CD4-positive, alpha-beta memory T cell (primary cell): ENCODE data around the gene EPHA5. TPM values are rescaled to one million over a fixed set of nuclear protein-coding genes. Genes with fewer than 3 reads are reported as not detected.

Source experiments
- CTCF ChIA-PET: fragments of 350-600 bp; sonication (Branson Sonifier 250); formaldehyde crosslinking; loops from one replicate; lab custom pipeline; 2021; ENCODE audit warnings: inconsistent platforms; ENCODE audit not compliant: partially characterized antibody; lab: Charles Lee
- POLR2A ChIA-PET: fragments of 350-600 bp; sonication (Branson Sonifier 250); formaldehyde crosslinking; loops from one replicate; lab custom pipeline; 2021; ENCODE audit not compliant: partially characterized antibody; lab: Charles Lee
- DNase-seq, 5 donors: peaks; one replicate each; pipeline versions ENCODE4 v3.0.0 to v3.0.0-alpha.2; 2020 to 2022; ENCODE audit warnings: mixed read lengths in 1 of 5
- H3K27ac ChIP-seq: one replicate; pipeline ENCODE4 v1.7.0; 2013; ENCODE audit warnings: low read depth, low read length
- H3K27me3 ChIP-seq: 2 replicates; pipeline ENCODE4 v1.7.0; 2013; ENCODE audit warnings: mild to moderate bottlenecking, low read length, moderate library complexity; ENCODE audit not compliant: insufficient read depth
- H3K36me3 ChIP-seq: 2 replicates; pipeline ENCODE4 v1.7.0; 2013; ENCODE audit warnings: mild to moderate bottlenecking, low read length, moderate library complexity; ENCODE audit not compliant: insufficient read depth
- H3K4me1 ChIP-seq: 2 replicates; pipeline ENCODE4 v1.7.0; 2013; ENCODE audit warnings: mild to moderate bottlenecking, low read length, moderate library complexity; ENCODE audit not compliant: insufficient read depth
- H3K4me3 ChIP-seq, 2 donors: one replicate each; pipeline ENCODE4 v1.7.0; 2013; ENCODE audit warnings: low read length in 2 of 2, mild to moderate bottlenecking in 1 of 2
- H3K9me3 ChIP-seq, 2 donors: one replicate each; pipeline ENCODE4 v1.7.0; 2013; ENCODE audit warnings: low read length in 2 of 2, control low read depth in 1 of 2; ENCODE audit not compliant: control insufficient read depth in 1 of 2
- H3K27ac Mint-ChIP-seq, 7 donors: one replicate each; pipeline ENCODE4 v1.8.0; 2020 to 2021; ENCODE audit warnings: mixed read lengths in 7 of 7, mild to moderate bottlenecking in 6 of 7, inconsistent platforms in 3 of 7, moderate library complexity in 3 of 7
- H3K27me3 Mint-ChIP-seq, 2 donors: one replicate each; pipeline ENCODE4 v1.8.0; 2020 to 2021; ENCODE audit warnings: mixed read lengths in 2 of 2
- H3K36me3 Mint-ChIP-seq, 2 donors: one replicate each; pipeline ENCODE4 v1.8.0; 2020 to 2021; ENCODE audit warnings: mixed read lengths in 2 of 2, inconsistent platforms in 1 of 2, mild to moderate bottlenecking in 1 of 2
- H3K4me1 Mint-ChIP-seq, 4 donors: one replicate each; pipeline ENCODE4 v1.8.0; 2020 to 2021; ENCODE audit warnings: mixed read lengths in 4 of 4, mild to moderate bottlenecking in 1 of 4
- H3K4me3 Mint-ChIP-seq, 8 donors: one replicate each; pipeline ENCODE4 v1.8.0; 2020 to 2021; ENCODE audit warnings: mixed read lengths in 8 of 8, mild to moderate bottlenecking in 7 of 8, moderate library complexity in 6 of 8, inconsistent platforms in 3 of 8
- H3K9me3 Mint-ChIP-seq, 8 donors: one replicate each; pipeline ENCODE4 v1.8.0; 2020 to 2021; ENCODE audit warnings: mixed read lengths in 8 of 8, mild to moderate bottlenecking in 5 of 8, inconsistent platforms in 3 of 8, moderate library complexity in 1 of 8
- intact Hi-C: fragments of 100-400 bp; cut with micrococcal nuclease; formaldehyde crosslinking; loops from one replicate; pipeline ENCODE4 v1.15.1; 2023
- polyA plus RNA-seq, 2 donors: library from polyadenylated mRNA; unstranded; fragments of 300-500 nt; fragmentation: Illumina TruSeq; gene quantifications; one replicate each; pipeline ENCODE4 v1.2.3, GENCODE V29; 2021
- total RNA-seq, 2 experiments: library from RNA; stranded (reverse); gene quantifications; one replicate each; pipeline ENCODE4 v1.2.3, GENCODE V29; 2021

EPHA5 gene
- total and polyA plus RNA-seq, 4 experiments from 2014 or later: not detected

DNA sequence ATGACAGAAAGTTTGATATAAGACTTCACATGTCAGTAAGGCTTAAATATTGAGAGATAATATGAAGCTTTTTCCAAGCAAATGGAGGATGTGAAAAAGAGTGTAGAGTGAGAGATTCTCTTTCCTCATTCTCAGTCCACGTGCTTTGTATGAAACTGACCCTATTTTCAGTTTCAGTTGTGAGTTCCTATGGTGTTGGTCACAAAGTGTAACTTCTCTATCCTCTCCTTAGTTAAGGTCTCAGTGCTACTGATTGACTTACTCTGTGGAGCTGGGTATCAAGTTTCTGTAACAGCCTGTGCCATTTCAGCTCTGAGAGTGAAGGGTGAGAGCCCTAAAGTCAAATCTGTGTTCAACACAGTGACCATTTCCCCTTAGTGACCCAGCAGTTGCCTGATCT, 277.2 kb downstream of the EPHA5 start:
- Histone ChIP-seq H3K27ac (no peak overlapping the region), H3K36me3 (no peaks in the 10 kb centered on the region), H3K27me3 (no peaks in the 10 kb centered on the region), H3K4me3 (no peak overlapping the region), H3K4me1 (no peaks in the 10 kb centered on the region), H3K9me3 (no peaks in the 10 kb centered on the region)
- POLR2A ChIA-PET: no interaction called here
- H3K9me3 Mint-ChIP-seq: peaks cover 3 to 27% (median 10%) of the 10 kb centered on the region in 8 donors
- CTCF ChIA-PET: no interaction called here
- DNase-seq: no peak
- H3K4me1 Mint-ChIP-seq: no peaks in the 10 kb centered on the region
- intact Hi-C loops: no loop called here
- no peak overlapping the region for H3K27ac Mint-ChIP-seq
- no peaks in the 10 kb centered on the region for H3K27me3 Mint-ChIP-seq
- H3K36me3 Mint-ChIP-seq: no peaks in the 10 kb centered on the region
- H3K4me3 Mint-ChIP-seq: no peak overlapping the region

DNA sequence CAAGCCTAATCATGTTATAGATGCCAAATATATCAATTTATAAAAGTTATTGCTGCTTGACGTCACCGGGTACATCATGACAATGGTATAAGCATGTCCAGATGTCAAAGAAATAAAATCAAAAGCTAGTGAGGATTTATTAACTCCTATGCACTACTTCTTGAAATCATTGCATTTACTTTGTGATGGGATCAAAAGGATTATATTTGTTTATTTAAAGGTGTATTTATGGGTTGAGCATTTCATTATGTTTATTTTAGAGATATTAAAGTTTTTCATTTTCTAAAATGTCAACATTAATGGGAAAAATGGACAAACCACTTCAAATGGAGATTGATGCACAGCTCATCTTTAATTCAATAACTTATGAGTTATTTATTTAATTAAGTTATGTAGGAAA, 277.8 kb downstream of the EPHA5 start:
- no peaks in the 10 kb centered on the region for H3K36me3 Mint-ChIP-seq
- H3K4me1 Mint-ChIP-seq: no peaks in the 10 kb centered on the region
- CTCF ChIA-PET: no interaction called here
- Histone ChIP-seq H3K9me3 (no peaks in the 10 kb centered on the region), H3K27ac (no peak overlapping the region), H3K4me3 (no peak overlapping the region), H3K4me1 (no peaks in the 10 kb centered on the region), H3K36me3 (no peaks in the 10 kb centered on the region), H3K27me3 (no peaks in the 10 kb centered on the region)
- peaks cover 3 to 26% (median 10%) of the 10 kb centered on the region in 8 donors for H3K9me3 Mint-ChIP-seq
- H3K27ac Mint-ChIP-seq: no peak overlapping the region
- no peak for DNase-seq
- POLR2A ChIA-PET: no interaction called here
- H3K27me3 Mint-ChIP-seq: no peaks in the 10 kb centered on the region
- no peak overlapping the region for H3K4me3 Mint-ChIP-seq
- intact Hi-C loops: no loop called here

DNA sequence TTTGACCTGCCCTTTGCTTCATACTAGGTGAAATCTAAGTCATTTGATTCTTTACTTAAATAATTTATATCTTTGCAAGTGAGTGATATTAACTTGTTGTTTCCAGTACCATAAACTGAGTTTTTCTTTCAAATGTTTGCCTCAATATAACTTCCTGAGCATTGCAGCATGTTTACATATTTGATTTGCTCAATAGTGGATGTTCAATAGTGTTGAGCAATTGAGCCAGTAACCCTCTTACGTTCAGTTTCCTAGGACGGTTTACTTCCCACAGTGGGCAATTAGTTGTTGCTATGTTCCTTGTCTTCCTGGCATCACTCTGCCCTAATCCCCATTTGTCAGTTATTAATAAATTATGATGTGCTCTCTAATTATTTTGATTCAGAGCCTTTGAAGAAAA, 278.5 kb downstream of the EPHA5 start:
- H3K9me3 Mint-ChIP-seq: peaks cover 3 to 23% (median 8%) of the 10 kb centered on the region in 8 donors
- H3K27ac ChIP-seq: no peak overlapping the region
- intact Hi-C loops: no loop called here

DNA sequence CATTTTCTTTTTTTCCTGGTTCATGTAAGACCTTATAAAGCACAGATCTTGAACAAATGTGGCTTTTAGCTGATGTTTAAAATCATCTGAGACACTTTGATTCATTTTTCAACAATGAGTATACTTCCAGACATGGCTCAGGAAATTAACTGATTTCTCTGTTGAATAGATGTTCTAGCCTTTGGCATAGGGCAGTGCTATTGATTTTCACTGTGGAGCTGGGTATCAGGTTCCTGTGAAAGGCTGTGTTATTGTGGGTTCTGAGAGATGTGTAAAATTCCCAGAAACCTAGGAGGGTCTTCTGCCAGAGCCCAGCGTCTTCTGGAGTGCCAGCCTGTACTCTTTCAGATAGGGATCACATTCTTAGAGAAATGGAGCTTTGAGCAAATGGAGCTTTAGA, 278.9 kb downstream of the EPHA5 start:
- DNase-seq: no peak
- H3K4me3 ChIP-seq: no peak overlapping the region
- H3K36me3 ChIP-seq: no peaks in the 10 kb centered on the region
- no peak overlapping the region for H3K27ac ChIP-seq
- Mint-ChIP-seq H3K4me3 (no peak overlapping the region), H3K27ac (no peak overlapping the region), H3K9me3 (peaks cover 3 to 22% (median 9%) of the 10 kb centered on the region in 8 donors), H3K27me3 (no peaks in the 10 kb centered on the region), H3K4me1 (no peaks in the 10 kb centered on the region), H3K36me3 (no peaks in the 10 kb centered on the region)
- ChIA-PET POLR2A (no interaction called here), CTCF (no interaction called here)
- intact Hi-C loops: no loop called here
- no peaks in the 10 kb centered on the region for H3K27me3 ChIP-seq
- H3K4me1 ChIP-seq: no peaks in the 10 kb centered on the region
- no peaks in the 10 kb centered on the region for H3K9me3 ChIP-seq

More for the DNA sequence above, 278.5 kb downstream of the EPHA5 start:
- Histone ChIP-seq H3K9me3 (no peaks in the 10 kb centered on the region), H3K27me3 (no peaks in the 10 kb centered on the region), H3K4me1 (no peaks in the 10 kb centered on the region), H3K4me3 (no peak overlapping the region), H3K36me3 (no peaks in the 10 kb centered on the region)
- H3K27ac Mint-ChIP-seq: no peak overlapping the region
- H3K4me1 Mint-ChIP-seq: no peaks in the 10 kb centered on the region
- CTCF ChIA-PET: no interaction called here
- H3K4me3 Mint-ChIP-seq: no peak overlapping the region
- DNase-seq: no peak
- H3K27me3 Mint-ChIP-seq: no peaks in the 10 kb centered on the region
- POLR2A ChIA-PET: no interaction called here
- no peaks in the 10 kb centered on the region for H3K36me3 Mint-ChIP-seq

DNA sequence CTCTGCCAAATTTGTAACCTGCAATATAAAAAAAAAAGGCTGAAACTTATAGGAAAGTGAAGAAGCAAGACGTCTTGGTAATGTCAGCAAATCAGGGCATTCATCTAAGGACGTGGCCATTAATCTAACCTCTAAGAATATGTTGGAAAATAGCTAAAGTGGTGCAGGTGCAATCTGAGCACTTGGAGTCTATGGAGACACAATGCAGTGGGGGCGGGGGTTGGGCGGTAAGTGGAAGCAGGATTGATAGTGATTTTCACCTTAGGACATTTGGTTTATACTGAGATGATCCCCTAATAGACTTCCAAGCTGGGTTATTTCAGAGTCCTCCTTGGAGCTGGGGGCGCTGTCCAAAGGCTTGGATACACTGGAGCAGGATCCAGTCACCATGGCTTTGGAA, 283.4 kb downstream of the EPHA5 start:
- H3K4me1 Mint-ChIP-seq: no peaks in the 10 kb centered on the region
- H3K9me3 ChIP-seq: no peaks in the 10 kb centered on the region
- H3K27ac ChIP-seq: no peak overlapping the region
- DNase-seq: no peak
- H3K4me1 ChIP-seq: no peaks in the 10 kb centered on the region
- ChIA-PET CTCF (no interaction called here), POLR2A (no interaction called here)
- H3K36me3 ChIP-seq: no peaks in the 10 kb centered on the region
- no peaks in the 10 kb centered on the region for H3K27me3 ChIP-seq
- H3K4me3 ChIP-seq: no peak overlapping the region
- H3K27me3 Mint-ChIP-seq: no peaks in the 10 kb centered on the region
- H3K36me3 Mint-ChIP-seq: no peaks in the 10 kb centered on the region
- no peak overlapping the region for H3K27ac Mint-ChIP-seq
- peaks cover 0 to 13% (median 4%) of the 10 kb centered on the region in 8 donors for H3K9me3 Mint-ChIP-seq
- intact Hi-C loops: no loop called here
- no peak overlapping the region for H3K4me3 Mint-ChIP-seq

DNA sequence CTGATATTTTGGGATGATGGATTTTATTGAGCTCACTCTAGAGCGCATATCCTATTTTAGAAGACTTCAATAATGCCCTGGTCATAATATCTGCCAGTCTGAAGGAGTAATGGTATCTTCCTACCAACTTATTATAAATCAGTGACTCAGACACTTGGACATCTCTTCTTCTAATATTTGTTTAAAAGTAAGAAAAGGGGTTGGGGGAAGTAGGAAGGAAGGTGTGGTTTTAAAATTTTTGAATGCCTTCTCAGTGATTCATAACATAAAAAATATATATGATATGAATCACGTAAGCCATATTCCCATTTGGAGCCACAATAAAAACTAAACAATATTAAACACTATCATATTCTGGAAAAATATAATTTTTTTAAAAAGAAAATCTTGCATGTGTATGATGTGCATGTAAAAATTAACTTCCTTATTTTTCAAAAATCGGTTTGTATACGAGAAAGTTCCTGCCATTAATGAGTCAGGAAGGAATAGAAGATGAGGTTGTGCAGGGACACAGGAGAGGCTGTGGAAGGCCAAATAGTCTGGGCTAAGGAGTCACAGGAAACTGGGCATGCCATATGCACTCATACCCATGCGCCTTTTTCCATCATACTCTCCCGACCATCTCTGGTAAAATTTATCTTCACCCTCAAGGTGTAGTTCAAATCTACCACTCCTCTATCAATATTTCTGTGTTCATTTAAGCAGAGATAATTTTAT, 286.5 kb downstream of the EPHA5 start:
- intact Hi-C loops: no loop called here
- Histone ChIP-seq H3K27me3 (no peaks in the 10 kb centered on the region), H3K4me3 (no peak overlapping the region), H3K4me1 (no peaks in the 10 kb centered on the region), H3K9me3 (no peaks in the 10 kb centered on the region), H3K36me3 (no peaks in the 10 kb centered on the region), H3K27ac (no peak overlapping the region)
- CTCF ChIA-PET: no interaction called here
- DNase-seq: no peak
- Mint-ChIP-seq H3K36me3 (no peaks in the 10 kb centered on the region), H3K4me1 (no peaks in the 10 kb centered on the region), H3K27ac (no peak overlapping the region), H3K4me3 (no peak overlapping the region), H3K9me3 (peaks cover 0 to 4% (median 2%) of the 10 kb centered on the region in 8 donors), H3K27me3 (no peaks in the 10 kb centered on the region)
- POLR2A ChIA-PET: no interaction called here

DNA sequence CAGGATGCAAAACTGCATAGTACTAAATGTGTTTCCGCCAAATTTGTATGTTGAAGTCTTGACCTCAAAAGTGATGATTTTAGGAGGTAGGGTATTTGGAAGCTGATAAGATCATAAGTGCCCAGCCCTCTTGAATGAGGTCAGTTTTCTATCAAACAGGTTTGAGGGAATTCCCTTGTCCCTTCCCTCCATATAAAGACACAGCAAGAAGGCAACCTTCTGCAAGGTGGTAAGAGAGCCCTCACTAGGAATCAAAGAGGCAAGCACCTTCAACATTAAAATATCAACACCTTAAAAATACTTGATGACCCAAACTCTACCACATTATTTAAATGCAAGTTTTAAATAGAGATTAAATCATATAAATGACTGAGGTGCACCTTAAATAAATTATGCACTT, 288.6 kb downstream of the EPHA5 start:
- intact Hi-C loops: no loop called here
- Mint-ChIP-seq H3K9me3 (peaks cover 0 to 8% (median 3%) of the 10 kb centered on the region in 8 donors), H3K4me3 (no peak overlapping the region), H3K27me3 (no peaks in the 10 kb centered on the region), H3K36me3 (no peaks in the 10 kb centered on the region), H3K27ac (no peak overlapping the region), H3K4me1 (no peaks in the 10 kb centered on the region)
- POLR2A ChIA-PET: no interaction called here
- DNase-seq: no peak
- Histone ChIP-seq H3K4me1 (no peaks in the 10 kb centered on the region), H3K27ac (no peak overlapping the region), H3K27me3 (no peaks in the 10 kb centered on the region), H3K9me3 (no peaks in the 10 kb centered on the region), H3K4me3 (no peak overlapping the region), H3K36me3 (no peaks in the 10 kb centered on the region)
- CTCF ChIA-PET: no interaction called here
